GM03348 (cell line): ENCODE results near the gene METTL15.
"Not testable (repeated sequence)": the region's sequence is repeated elsewhere in the genome, so short reads cannot be mapped to it uniquely, and the experiment has no call there.

Experiments
- DNase-seq: peaks from one replicate; pipeline ENCODE4 v3.0.0; 2012; ENCODE audit warnings: low spot score

The METTL15 gene

GRCh38 chr11:28110108-28110820, 2.1 kb downstream of the METTL15 start:
- peak; percentile 79 for DNase-seq

GRCh38 chr11:28110821-28111200, 2.6 kb downstream of the METTL15 start:
- DNase-seq: no peak

- no peak for DNase-seq
Measured at GRCh38 chr11:28114116-28114515, 5.9 kb downstream of the METTL15 start.

- no peak for DNase-seq
Measured at GRCh38 chr11:28114731-28115130, 6.5 kb downstream of the METTL15 start.

- DNase-seq: no peak
Measured at GRCh38 chr11:28117712-28118111, 9.5 kb downstream of the METTL15 start.

- DNase-seq: no peak
Measured at GRCh38 chr11:28123151-28123581, 15.0 kb downstream of the METTL15 start.

GRCh38 chr11:28132548-28132947, 24.4 kb downstream of the METTL15 start:
- DNase-seq: peak; percentile 13

GRCh38 chr11:28133146-28133545, 25.0 kb downstream of the METTL15 start:
- no peak for DNase-seq

- DNase-seq: not testable (repeated sequence)
Measured at GRCh38 chr11:28136157-28136556, 28.0 kb downstream of the METTL15 start.

GRCh38 chr11:28137366-28137765, 29.2 kb downstream of the METTL15 start:
- DNase-seq: no peak

GRCh38 chr11:28137832-28138231, 29.6 kb downstream of the METTL15 start:
- DNase-seq: no peak

GRCh38 chr11:28139841-28140415, 31.7 kb downstream of the METTL15 start:
- no peak for DNase-seq

- no peak for DNase-seq
Measured at GRCh38 chr11:28140689-28141455, 32.7 kb downstream of the METTL15 start.

- DNase-seq: no peak
Measured at GRCh38 chr11:28142724-28143123, 34.5 kb downstream of the METTL15 start.

GRCh38 chr11:28144808-28145207, 36.6 kb downstream of the METTL15 start:
- DNase-seq: no peak

GRCh38 chr11:28146123-28146751, 38.0 kb downstream of the METTL15 start:
- DNase-seq: peak; percentile 80

GRCh38 chr11:28152743-28153142, 44.6 kb downstream of the METTL15 start:
- no peak for DNase-seq

GRCh38 chr11:28153586-28153985, 45.4 kb downstream of the METTL15 start:
- no peak for DNase-seq

GRCh38 chr11:28168718-28169117, 60.5 kb downstream of the METTL15 start:
- DNase-seq: no peak

- DNase-seq: peak; percentile 16
Measured at GRCh38 chr11:28169816-28170215, 61.6 kb downstream of the METTL15 start.

GRCh38 chr11:28170759-28171158, 62.6 kb downstream of the METTL15 start:
- no peak for DNase-seq

- DNase-seq: no peak
Measured at GRCh38 chr11:28176351-28176750, 68.2 kb downstream of the METTL15 start.

GRCh38 chr11:28195449-28195848, 87.3 kb downstream of the METTL15 start:
- DNase-seq: no peak
